CD4-positive, alpha-beta T cell treated with Interleukin-4 for 4 hours (primary cell): ENCODE data around the gene RFX2.
A peak's percentile ranks its signal among the peaks of the same experiment; 100 is the strongest.

Experiments used
- DNase-seq: peaks from one replicate; pipeline ENCODE4 v3.0.0-alpha.2; 2020

The RFX2 gene

DNA sequence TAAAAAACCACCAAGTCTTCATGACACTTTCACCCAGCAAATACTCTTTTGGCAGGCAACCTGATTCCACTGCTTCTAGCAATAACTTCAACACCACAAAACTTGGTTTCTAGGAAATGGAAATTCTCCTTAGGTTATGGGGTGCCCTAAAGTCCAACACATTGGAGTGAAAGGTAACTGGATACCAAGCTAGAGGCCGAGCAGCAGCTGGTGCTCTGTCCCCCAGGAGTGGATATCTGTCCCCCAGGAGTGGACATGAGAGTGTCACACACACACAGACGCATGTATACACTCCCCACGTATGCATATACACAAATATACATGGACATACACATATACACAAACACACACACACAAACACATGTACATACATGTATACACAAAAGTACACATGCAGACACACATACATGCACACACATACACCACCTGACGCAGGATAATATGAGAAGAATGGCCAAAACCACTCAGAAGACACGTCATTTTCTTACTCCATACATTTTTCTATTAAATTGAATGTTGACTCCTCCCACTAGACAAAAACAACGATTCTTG lies 50.8 kb downstream of the RFX2 start:
- DNase-seq = no peak

DNA sequence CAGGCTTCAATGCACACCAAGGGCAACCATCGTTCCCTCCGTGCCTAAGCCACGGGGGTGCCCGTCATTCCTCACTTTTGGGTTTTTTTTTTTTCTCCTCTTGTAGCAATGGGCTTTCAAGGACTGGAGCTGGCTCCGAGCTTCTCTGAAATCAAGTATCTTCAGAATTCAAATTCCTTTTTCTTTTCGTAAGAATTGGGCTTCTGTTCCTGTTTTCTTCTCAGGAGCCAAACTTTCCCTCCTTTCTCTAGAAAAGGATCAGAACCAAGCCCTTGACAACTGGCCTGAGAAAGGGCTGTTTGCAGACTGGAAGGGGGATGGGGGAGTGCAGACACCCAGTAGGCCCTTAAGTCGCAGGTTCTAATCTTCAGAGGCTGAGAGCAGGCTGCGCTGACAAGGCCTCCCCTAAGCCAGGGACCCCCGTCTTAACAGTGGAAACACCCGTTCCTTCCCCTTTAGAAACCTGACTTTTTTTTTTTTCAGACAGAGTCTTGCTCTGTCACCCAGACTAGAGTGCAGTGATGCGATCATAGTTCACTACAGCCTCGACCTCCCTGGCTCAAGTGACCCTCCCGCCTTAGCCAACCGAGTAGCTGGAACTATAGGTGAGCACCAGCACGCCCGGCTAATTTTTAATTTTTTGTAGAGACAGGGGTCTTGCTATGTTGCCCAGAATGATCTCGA lies 51.6 kb downstream of the RFX2 start:
- no peak for DNase-seq

DNA sequence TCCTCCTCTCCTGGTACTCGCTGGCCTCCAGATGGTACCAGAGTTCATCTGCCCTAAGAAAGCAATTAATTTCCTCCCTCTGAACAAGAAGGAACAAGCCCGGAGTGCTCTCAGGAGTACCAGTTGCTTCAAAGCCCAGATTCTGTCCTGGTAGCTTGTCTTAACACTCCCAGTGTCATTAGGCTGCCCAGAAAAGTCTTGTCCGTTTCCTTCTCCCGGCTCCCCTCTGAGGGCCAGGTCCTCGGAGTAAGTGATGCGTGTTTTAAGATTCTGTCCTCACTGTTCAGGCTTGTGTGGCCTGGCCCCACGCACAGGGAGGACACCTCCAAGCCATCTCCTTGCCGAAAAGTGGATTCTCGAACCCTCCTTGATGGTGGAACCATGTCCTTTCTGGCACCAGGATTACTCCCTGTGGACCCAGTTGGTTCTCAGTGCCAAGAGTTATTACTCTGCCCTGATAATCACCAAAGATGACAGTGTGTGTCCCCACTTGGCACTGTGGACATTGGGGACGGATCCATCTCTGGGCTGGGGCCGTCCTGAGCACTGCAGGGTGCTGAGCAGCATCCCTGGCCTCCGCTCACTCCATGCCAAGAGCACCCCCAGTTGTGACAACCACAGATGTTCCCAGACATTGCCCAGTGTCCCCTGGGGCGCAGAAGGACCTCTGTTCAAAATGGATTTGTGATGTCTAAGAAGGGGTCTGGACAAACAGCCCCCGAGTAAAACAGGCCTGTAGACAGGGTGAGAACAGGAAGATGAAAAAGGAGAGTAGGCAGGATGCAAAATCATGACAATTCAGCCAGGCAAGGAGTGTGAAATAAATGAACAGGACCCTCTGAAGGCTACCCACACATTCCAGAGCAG lies 52.4 kb downstream of the RFX2 start:
- DNase-seq = no peak

DNA sequence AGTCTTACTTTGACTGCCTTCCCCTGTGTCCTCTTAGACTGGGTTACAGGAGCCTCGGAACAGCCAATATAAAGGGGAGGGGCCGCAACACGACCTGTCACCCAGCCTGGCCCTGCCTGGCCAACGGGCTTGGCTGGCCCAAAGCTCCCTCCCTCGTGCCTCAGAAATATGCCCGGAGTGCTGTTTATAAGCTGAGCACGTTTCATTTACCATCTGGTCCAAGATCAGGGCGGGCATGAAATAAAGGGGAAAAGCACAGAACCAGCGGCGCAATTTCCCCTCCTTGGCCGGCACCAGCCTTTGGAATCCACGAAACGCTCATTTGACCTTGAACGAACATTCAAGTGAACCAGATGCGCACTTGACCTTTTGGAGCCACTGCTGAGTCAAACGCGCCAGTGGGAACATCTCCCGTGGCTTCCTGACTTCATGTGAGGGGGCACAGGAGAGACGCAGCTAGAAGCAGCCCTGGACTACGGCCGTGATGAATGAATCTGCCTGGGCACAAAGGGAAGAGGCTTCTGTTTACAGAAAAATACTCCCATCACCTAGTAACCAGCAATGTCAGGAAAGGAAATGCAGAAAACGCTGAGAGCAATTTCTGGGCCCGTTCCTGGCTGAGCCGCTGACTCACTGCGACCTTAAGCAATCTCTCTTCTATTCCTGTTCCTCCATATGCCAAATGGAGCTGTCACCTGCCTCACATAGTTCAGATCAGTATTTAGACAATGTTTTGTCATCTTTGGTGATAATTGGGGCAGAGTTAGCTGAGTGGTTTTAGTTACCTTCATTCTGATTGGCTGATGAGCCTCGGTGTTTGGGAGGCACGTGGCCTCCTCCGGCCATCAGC lies 53.3 kb downstream of the RFX2 start:
- peak; percentile 63 for DNase-seq

- DNase-seq = no peak
These were observed 54.0 kb downstream of the RFX2 start for GRCh38 chr19:6056282-6056741.

GRCh38 chr19:6055013-6055795 lies 55.1 kb downstream of the RFX2 start:
- no peak for DNase-seq

DNA sequence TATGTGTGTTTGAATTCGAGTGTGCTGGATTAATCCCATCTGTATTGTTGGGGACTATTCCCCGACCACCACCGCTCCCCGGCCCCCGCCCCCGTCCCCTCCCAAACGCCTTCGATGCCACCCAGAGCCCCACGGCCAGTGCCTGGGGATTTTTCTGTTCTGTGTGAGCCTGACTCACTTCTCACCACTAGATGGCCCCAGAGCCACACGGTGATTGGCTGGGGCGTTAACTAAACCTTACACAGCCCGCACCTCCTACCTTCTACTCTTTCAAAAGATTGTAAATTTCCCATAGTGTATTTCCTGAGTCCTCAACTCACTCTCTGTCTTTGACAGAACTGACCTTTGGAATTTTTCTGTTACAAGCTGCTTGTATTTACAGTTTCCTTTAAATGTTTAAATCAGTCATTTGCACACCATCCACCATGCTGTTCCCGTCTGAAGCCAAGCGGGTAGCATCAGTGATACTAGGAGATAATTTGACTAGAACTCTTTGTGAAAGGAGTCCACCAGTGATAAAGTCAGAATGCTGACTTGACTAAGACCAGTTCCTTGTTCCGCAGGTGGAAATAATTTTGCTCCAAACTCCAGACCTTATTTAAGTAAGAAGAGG lies 61.4 kb downstream of the RFX2 start:
- DNase-seq = peak; percentile 75

DNA sequence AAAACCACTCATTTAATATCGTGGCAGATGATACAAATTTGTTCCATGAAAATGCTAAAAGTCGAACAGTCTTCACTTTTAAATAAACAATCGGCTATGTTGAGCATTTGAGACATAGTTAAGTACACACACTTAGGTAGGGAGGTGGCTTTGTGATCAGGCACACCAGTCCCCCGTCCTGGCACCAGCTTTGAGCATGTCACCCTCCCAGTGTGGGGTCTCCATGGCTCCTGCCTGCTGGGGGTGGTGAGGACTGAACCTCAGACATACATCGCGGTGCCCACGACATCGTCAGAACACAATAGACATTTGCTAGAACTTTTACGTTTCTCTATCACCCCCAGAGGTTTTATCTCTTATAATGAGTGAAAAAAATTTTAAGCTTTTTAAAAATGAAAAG lies 62.0 kb downstream of the RFX2 start:
- DNase-seq = no peak

GRCh38 chr19:6047741-6048251 lies 62.5 kb downstream of the RFX2 start:
- DNase-seq = no peak

DNA sequence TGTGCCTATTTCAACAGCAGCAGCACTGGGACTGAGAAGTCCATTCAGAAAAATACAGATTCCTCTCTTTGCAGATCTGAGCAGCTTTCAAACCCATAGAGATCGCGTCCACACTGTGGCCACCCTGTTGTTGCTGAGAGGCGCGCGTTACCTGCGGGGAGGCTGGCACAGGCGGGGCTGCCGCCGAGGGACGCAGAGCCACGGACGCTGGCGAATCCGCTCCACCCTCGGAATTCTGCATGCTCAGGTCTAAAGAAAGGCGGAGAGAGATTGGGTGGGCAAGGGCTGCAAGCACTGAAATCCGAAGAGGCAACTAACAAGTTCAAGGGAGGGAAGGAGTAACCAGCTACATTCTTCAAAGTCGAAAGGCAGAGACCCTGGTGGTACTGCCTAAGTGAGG lies 63.0 kb downstream of the RFX2 start:
- DNase-seq = no peak

GRCh38 chr19:6045108-6045507 lies 65.2 kb downstream of the RFX2 start:
- DNase-seq = no peak

DNA sequence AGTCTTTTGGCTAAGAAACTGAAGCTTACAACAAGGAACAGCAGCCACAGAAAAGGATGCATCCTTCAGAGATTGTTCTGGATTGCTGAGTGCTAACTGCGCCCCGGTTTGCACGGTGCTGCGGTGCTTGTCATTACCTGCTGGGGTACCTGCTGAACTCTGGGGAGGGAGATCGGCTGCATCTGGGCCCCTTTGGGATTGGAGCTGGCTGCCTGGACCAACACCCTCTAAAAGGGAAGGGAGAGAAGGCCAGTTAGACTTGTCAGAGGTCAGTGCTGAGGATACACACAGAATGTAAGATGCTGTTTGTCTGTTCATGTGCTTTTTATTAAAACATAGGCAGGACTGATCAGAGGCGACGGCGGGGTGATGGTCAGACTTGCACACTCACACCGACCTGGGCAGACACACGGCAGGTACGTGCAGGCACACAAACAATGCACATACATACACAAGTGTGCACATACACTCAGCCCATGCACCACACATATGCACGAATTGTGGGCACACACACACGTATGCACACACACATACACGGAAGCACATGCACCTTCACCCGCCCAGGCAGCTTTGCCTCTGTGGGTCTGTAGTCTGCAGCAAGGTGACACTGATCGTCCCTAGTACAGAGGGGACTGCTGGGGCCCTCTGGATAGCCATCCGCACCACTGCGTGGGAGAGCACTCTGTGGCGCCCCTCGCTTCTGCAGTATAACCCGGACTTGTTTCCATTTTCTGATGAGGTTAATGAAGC lies 66.1 kb downstream of the RFX2 start:
- no peak for DNase-seq

DNA sequence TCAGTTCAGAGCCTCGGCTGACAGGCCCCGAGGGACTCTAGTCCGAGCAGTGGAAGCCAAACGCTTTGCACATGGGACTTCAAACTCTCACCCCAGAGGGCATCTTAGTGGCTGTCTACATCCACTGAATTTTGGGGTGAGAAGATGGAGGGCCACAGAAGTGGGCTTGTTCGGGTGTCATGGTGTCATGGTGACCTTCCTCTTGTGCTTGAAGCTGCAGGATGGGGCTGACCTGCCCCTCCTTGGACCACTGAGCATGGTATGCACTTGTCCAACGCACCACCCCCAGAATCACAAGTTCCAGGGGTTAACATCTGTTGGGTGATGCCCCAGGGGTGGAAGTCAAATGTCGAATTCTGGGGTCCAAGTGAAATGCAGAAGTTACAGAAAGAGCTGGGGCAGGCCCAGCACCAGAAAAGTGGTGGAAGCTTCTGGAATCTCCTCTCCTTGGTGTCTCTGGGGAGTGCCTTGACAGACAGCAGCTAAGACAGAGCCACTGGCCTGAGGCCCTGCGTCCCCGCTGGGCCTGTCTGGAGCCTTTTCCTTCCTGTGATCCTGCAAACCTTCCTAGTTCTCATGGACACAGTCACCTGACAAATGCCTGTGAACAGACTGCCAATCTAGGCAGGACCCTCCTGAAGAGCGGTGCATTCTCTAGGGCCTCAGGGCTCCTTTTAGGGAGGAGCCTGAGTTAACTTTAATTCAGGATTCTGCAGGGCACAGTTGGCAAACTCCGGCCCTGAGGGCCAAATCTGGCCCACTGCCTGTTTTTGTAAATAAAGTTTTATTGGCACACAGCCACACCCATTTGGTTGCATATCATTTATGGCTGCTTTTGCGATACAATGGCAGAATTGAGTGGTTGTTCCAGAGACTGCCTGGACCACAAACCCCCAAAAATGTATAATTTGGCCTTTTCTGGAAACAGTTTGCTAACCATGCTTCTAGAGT lies 67.2 kb downstream of the RFX2 start:
- DNase-seq = no peak

GRCh38 chr19:6041991-6042481 lies 68.3 kb downstream of the RFX2 start:
- no peak for DNase-seq

GRCh38 chr19:6041071-6041470 lies 69.2 kb downstream of the RFX2 start:
- no peak for DNase-seq

- DNase-seq = no peak
These were observed 70.6 kb downstream of the RFX2 start for GRCh38 chr19:6039566-6040225.

GRCh38 chr19:6038634-6039405 lies 71.5 kb downstream of the RFX2 start:
- no peak for DNase-seq

GRCh38 chr19:6035026-6035425 lies 75.3 kb downstream of the RFX2 start:
- no peak for DNase-seq
